GM12878 (cell line): ENCODE data around the gene CCDC12. TPM values are rescaled to one million over a fixed set of nuclear protein-coding genes. Genes with fewer than 3 reads are reported as not detected.

Source experiments
- BMI1 ChIP-seq: fragments of 450-650 bp; IDR thresholded peaks from 2 replicates; pipeline ENCODE4 v1.6.1; 2016; ENCODE audit warnings: mild to moderate bottlenecking, moderate library complexity, borderline replicate concordance
- CEBPB ChIP-seq, 2 experiments: fragments of 150-350 bp in 1 of 2; IDR thresholded peaks; 2 replicates each; pipeline ENCODE4 v1.6.1; 2012 to 2014; ENCODE audit warnings: low read depth in 2 of 2, low read length in 2 of 2, borderline replicate concordance in 1 of 2, inconsistent platforms in 1 of 2
- CREB1 ChIP-seq: IDR thresholded peaks from 2 replicates; pipeline ENCODE4 v1.6.1; 2012; ENCODE audit warnings: low read depth, mild to moderate bottlenecking, inconsistent platforms
- ELK1 ChIP-seq: IDR thresholded peaks from 2 replicates; pipeline ENCODE4 v1.6.1; 2012; ENCODE audit warnings: low read depth, low read length, improper control_type of control experiment
- HSF1 ChIP-seq: fragments of 150-350 bp; IDR thresholded peaks from 2 replicates; pipeline ENCODE4 v1.6.1; 2014; ENCODE audit warnings: mild to moderate bottlenecking, low read depth, low read length
- IKZF2 ChIP-seq, 2 experiments: fragments of 450-650 bp; IDR thresholded peaks; 2 replicates each; pipeline ENCODE4 v1.6.1; 2017; ENCODE audit warnings: mild to moderate bottlenecking in 2 of 2, moderate library complexity in 2 of 2
- KDM1A ChIP-seq: fragments of 200-600 bp; sonication (generic); IDR thresholded peaks from 2 replicates; pipeline ENCODE4 v1.6.1; 2016; ENCODE audit warnings: borderline replicate concordance
- NFIC ChIP-seq: IDR thresholded peaks from 2 replicates; pipeline ENCODE4 v1.6.1; 2012; ENCODE audit warnings: low read depth, mild to moderate bottlenecking, inconsistent platforms, low read length, moderate library complexity
- NFXL1 ChIP-seq: fragments of 450-650 bp; IDR thresholded peaks from 2 replicates; pipeline ENCODE4 v1.6.1; 2017; ENCODE audit warnings: antibody characterized with exemption, mild to moderate bottlenecking, borderline replicate concordance
- NFYB ChIP-seq: IDR thresholded peaks from 2 replicates; pipeline ENCODE4 v1.6.1; 2011; ENCODE audit warnings: low read depth, mild to moderate bottlenecking, low read length, improper control_type of control experiment, moderate library complexity; ENCODE audit not compliant: insufficient read depth
- NRF1 ChIP-seq: conservative IDR thresholded peaks from 2 replicates; pipeline ENCODE4 v1.6.1; 2011; ENCODE audit warnings: mild to moderate bottlenecking, low read depth, low read length, improper control_type of control experiment
- RAD21 ChIP-seq: IDR thresholded peaks from 2 replicates; pipeline ENCODE4 v1.6.1; 2011; ENCODE audit warnings: mild to moderate bottlenecking, low read depth, low read length, moderate library complexity; ENCODE audit not compliant: insufficient read depth
- RELA ChIP-seq: fragments of 450-650 bp; IDR thresholded peaks from 2 replicates; pipeline ENCODE4 v1.8.0; 2014; ENCODE audit warnings: borderline replicate concordance; ENCODE audit not compliant: partially characterized antibody
- SKIL ChIP-seq: fragments of 450-650 bp; IDR thresholded peaks from 2 replicates; pipeline ENCODE4 v1.6.1; 2017; ENCODE audit warnings: mild to moderate bottlenecking, low read depth, inconsistent platforms; ENCODE audit not compliant: poor library complexity, severe bottlenecking
- SMARCA5 ChIP-seq: fragments of 450-650 bp; IDR thresholded peaks from 2 replicates; pipeline ENCODE4 v1.6.1; 2017; ENCODE audit warnings: mild to moderate bottlenecking
- SMC3 ChIP-seq: IDR thresholded peaks from 2 replicates; pipeline ENCODE4 v1.6.1; 2011; ENCODE audit warnings: low read length, improper control_type of control experiment, borderline replicate concordance
- SUPT20H ChIP-seq: IDR thresholded peaks from 2 replicates; pipeline ENCODE4 v1.6.1; 2011; ENCODE audit warnings: low read depth, mild to moderate bottlenecking, low read length, moderate library complexity, borderline replicate concordance; ENCODE audit not compliant: control insufficient read depth
- WRNIP1 ChIP-seq: IDR thresholded peaks from 2 replicates; pipeline ENCODE4 v1.6.1; 2011; ENCODE audit warnings: low read depth, low read length, improper control_type of control experiment, borderline replicate concordance
- ZBTB40 ChIP-seq: fragments of 450-650 bp; IDR thresholded peaks from 2 replicates; pipeline ENCODE4 v1.6.1; 2016; ENCODE audit warnings: mild to moderate bottlenecking, moderate library complexity, borderline replicate concordance
- ZNF217 ChIP-seq: fragments of 450-650 bp; IDR thresholded peaks from 2 replicates; pipeline ENCODE4 v1.6.1; 2017; ENCODE audit warnings: antibody characterized with exemption, mild to moderate bottlenecking
- ZNF622 ChIP-seq: fragments of 450-650 bp; IDR thresholded peaks from 2 replicates; pipeline ENCODE4 v1.6.1; 2017; ENCODE audit warnings: mild to moderate bottlenecking, inconsistent platforms
- polyA plus RNA-seq, 11 experiments: library from polyadenylated mRNA; depleted of rRNA in 4 of 11; unstranded in 6 of 11; stranded (reverse) in 5 of 11; fragments of >200 nt; fragmentation: Nextera tagmentation in 4 of 11; fragmentation: Illumina TruSeq in 1 of 11; extraction: Ambion mirVana in 4 of 11; extraction: Trizol in 1 of 11; gene quantifications; 1 replicate in 1 of 11; 2 replicates in 10 of 11; pipeline versions ENCODE4 v1.2.1 to v1.2.3, GENCODE V29; 2011 to 2016; ENCODE audit warnings: inconsistent platforms in 2 of 11, missing spikeins in 2 of 11, low read depth in 1 of 11
- total RNA-seq, 4 experiments: library from RNA; depleted of rRNA in 3 of 4; stranded (reverse); fragments of >200 nt in 3 of 4; fragmentation: Illumina TruSeq in 1 of 4; extraction: Trizol in 1 of 4; gene quantifications; 2 replicates each; pipeline versions ENCODE4 v1.2.1 to v1.2.3, GENCODE V29; 2013 to 2021

Gene CCDC12
- total and polyA plus RNA-seq, 10 of the 15 experiments (the other 5 are each of a cell fraction or from before 2014, with no cell fraction given) = 9.2 to 91.4 (median 61.3) TPM

- no peak; the same call in 1 of the 2 replicates for TF ChIP-seq SMC3
- peak; percentile 64; the same call in 1 of the 2 replicates for TF ChIP-seq SMARCA5
- no peak; the same call in 1 of the 2 replicates for TF ChIP-seq CREB1
- no peak for TF ChIP-seq NFXL1
- TF ChIP-seq SUPT20H = no peak
- no peak for TF ChIP-seq WRNIP1
- peak; percentile 47 for TF ChIP-seq BMI1
- TF ChIP-seq ELK1 = no peak
- no peak for TF ChIP-seq ZBTB40
- TF ChIP-seq RAD21 = no peak
- TF ChIP-seq ZNF622 = no peak
- TF ChIP-seq HSF1 = no peak
- no peak for TF ChIP-seq CEBPB (IDR thresholded peaks at IDR 0.05; ENCODE audit: borderline replicate concordance in 1 of 2, low read depth in 2 of 2, low read length in 2 of 2)
- TF ChIP-seq KDM1A = no peak
- TF ChIP-seq NFYB = no peak
- TF ChIP-seq ZNF217 = no peak; the same call in 1 of the 2 replicates
- peak; percentile 56; the same call in 1 of the 2 replicates for TF ChIP-seq NFIC
- TF ChIP-seq NRF1 = no peak
- peak; percentile 74 for TF ChIP-seq SKIL
- TF ChIP-seq IKZF2 (IDR thresholded peaks at IDR 0.05) = peak; percentile 82 to 84
- TF ChIP-seq RELA = peak; percentile 98
Measured at GRCh38 chr3:46990573-46991374, 14.2 kb upstream of the CCDC12 start (continued).
